PC-3 (cell line): ENCODE measurements around the gene GFRA1.

Experiments
- CTCF ChIP-seq: fragments of 300-600 bp; sonication (generic); conservative IDR thresholded peaks from 2 replicates; pipeline ENCODE4 v1.5.1; 2017; ENCODE audit warnings: antibody characterized with exemption, low read depth, mild to moderate bottlenecking, low read length
- EZH2 ChIP-seq: fragments of 300-600 bp; sonication (generic); IDR thresholded peaks from one replicate; pipeline ENCODE4 v1.6.1; 2017; ENCODE audit warnings: antibody characterized with exemption, mild to moderate bottlenecking, low read length; ENCODE audit not compliant: unreplicated experiment
- EZH2phosphoT487 ChIP-seq: fragments of 300-600 bp; sonication (generic); IDR thresholded peaks from 2 replicates; pipeline ENCODE4 v1.6.1; 2018; ENCODE audit warnings: mild to moderate bottlenecking, antibody characterized with exemption, low read length, borderline replicate concordance

GRCh38 chr10:116190883-116191282 is 82.1 kb downstream of the GFRA1 start:
- TF ChIP-seq CTCF = no peak
- TF ChIP-seq EZH2 = no peak
- no peak for TF ChIP-seq EZH2phosphoT487
